Memory B cell (primary cell): Measurements from ENCODE around the gene SLC18A3.

Source experiments
- ATAC-seq: fragments of 150-1000 bp; cut with Tn5 transposase; 2 replicates; pipeline ENCODE4 v1.10.0; 2021; ENCODE audit warnings: low read depth, mild to moderate bottlenecking, moderate library complexity
- DNase-seq, 2 donors: peaks; one replicate each; pipeline ENCODE4 v3.0.0; 2022; ENCODE audit warnings: low spot score in 2 of 2
- H3K27ac Mint-ChIP-seq: one replicate; pipeline ENCODE4 v1.8.0; 2022; ENCODE audit warnings: mild to moderate bottlenecking, moderate library complexity, mixed read lengths
- H3K27me3 Mint-ChIP-seq: one replicate; pipeline ENCODE4 v1.8.0; 2022; ENCODE audit warnings: mixed read lengths
- H3K36me3 Mint-ChIP-seq: one replicate; pipeline ENCODE4 v1.8.0; 2022; ENCODE audit warnings: mild to moderate bottlenecking, mixed read lengths
- H3K4me1 Mint-ChIP-seq: one replicate; pipeline ENCODE4 v1.8.0; 2022; ENCODE audit warnings: mixed read lengths
- H3K4me3 Mint-ChIP-seq: one replicate; pipeline ENCODE4 v1.8.0; 2022; ENCODE audit warnings: mild to moderate bottlenecking, moderate library complexity, mixed read lengths
- H3K9me3 Mint-ChIP-seq: one replicate; pipeline ENCODE4 v1.8.0; 2022; ENCODE audit warnings: mixed read lengths

The SLC18A3 gene

DNA sequence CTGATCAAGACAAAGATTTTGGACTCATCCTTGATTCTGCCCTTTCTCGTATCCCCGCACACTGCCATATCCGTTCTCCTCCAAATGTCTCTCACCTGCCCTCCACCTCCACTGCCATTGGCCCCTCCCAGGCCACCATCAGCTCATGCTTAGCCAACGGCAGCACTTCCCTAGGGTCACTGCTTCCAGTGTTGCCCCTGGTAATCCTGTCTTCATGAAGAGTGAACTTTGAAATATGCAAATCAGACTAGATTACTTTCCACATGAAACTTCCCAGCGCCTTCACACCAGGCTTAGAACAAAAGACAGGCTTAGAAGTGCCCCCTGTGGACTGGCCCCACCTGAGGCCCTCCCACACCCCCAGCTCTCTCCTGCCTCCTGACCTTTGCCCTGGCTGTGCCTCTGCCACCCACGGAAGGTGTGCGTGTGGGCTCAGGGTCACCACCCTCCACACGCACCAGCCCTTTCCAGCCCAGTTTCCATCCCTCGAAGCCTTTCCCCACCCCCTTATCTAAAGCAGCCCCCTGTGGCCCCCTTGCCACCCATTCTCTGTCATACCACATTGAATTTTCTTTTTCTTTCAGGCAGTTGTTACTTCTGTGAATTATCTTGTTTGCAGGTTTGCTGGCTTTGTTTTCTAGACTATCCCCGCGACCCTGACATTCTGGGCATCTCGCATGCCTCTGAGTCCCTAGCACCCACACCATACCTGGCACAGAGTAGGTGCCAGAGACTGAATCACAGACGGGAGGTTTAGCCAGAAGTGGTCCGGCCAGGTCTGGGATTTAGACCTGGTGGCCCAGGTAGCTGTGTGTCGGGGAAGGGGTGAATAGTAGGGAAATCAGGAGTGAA, 42.5 kb downstream of the SLC18A3 start:
- Mint-ChIP-seq H3K36me3 (no peaks in the 10 kb centered on the region), H3K27me3 (peaks cover 22% of the 10 kb centered on the region)

DNA sequence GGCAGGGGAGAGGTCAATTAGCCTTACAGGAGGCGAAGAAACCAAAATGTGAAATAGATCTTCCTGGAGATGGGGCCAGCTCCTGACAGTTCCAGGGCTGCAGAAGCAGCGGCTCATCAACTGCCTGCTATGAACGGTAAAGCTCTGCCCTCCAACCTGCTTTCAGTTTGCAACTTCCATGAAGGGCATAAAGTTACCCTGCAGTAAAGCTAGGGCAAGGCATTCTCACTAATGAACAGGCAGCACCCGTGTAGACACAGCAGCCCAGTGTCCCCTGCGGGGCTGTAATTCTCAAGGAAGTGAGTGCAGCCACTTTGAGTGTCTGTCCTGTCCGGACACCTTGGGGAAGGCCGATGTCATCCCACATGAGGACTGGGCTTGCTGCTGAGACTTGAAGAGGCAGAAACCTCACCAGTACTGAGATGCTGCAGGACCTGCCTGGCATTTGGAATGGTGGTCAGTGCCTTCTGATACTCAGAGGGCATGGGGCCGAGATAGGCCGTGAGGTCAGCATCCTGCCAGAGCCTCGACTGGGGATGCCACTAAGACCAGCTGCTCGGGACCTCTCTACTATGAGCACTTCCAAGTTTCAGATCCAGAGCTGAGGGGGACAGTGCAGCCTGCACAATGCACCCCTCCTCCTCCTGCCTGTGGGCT, 43.3 kb downstream of the SLC18A3 start:
- no peak overlapping the region for H3K27ac Mint-ChIP-seq
- DNase-seq, result no peak
- ATAC-seq, result no peak
- no peaks in the 10 kb centered on the region for H3K9me3 Mint-ChIP-seq
- no peaks in the 10 kb centered on the region for H3K36me3 Mint-ChIP-seq
- peaks cover 14% of the 10 kb centered on the region for H3K4me1 Mint-ChIP-seq
- peaks cover 21% of the 10 kb centered on the region for H3K27me3 Mint-ChIP-seq
- no peak overlapping the region for H3K4me3 Mint-ChIP-seq

More for the DNA sequence above, 42.5 kb downstream of the SLC18A3 start:
- H3K9me3 Mint-ChIP-seq, result no peaks in the 10 kb centered on the region
- peaks cover 14% of the 10 kb centered on the region for H3K4me1 Mint-ChIP-seq
- H3K27ac Mint-ChIP-seq, result no peak overlapping the region
- ATAC-seq, result no peak
- no peak overlapping the region for H3K4me3 Mint-ChIP-seq
- DNase-seq, result no peak

DNA sequence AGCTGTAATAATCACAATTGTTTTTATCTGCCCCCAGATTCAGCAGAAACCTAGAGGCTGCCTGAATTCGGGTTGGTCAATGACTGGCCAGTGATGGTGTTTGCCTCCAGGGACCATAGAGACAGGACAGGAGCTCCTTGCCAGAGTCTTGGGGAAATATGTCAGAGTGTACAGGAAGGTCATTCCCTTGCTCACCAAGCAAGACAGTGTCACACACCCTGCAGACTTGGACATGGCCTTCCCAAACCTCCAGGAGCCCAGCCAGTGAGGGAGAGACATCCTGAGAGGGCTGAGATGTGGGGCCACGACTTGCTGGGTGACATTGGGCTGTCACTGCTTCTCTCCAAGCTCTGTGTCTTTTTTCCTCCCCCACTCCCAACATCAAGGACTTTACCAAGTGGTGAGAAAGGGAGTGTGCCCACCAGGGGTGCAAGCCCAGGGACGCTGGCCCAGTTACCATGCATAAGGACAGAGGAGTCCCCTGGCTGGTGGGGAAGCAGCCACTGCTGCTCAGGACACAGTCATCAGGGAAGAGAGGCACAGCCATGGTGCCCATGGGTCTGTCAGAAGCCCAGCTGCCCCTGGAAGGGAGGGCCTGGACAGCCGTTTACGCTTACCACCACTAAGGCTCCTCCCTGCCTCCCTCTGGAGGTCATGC, 44.1 kb downstream of the SLC18A3 start:
- H3K27ac Mint-ChIP-seq, result no peak overlapping the region
- DNase-seq, result no peak
- H3K36me3 Mint-ChIP-seq, result no peaks in the 10 kb centered on the region

DNA sequence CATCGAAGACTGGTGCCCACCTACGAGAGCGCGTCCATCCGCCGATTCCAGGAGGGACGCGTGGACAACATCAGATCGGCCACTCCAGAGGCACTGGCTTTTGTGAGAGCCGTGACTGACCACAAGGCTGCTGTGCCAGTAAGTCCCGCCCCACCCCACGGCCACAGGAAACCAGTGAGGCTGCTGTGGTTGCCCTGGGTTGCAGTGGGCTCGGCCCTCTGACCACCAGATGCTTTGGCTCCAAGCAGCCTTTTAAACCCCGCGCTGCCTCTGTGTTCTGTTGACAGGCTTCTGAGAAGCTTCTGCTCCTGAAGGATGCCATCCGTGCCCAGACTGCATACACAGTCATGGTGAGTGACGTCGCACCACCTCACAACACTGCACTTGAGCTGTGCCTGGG, 45.0 kb downstream of the SLC18A3 start:
- no peak for ATAC-seq
- no peak overlapping the region for H3K4me3 Mint-ChIP-seq
- H3K4me1 Mint-ChIP-seq, result peaks cover 5% of the 10 kb centered on the region
- peaks cover 9% of the 10 kb centered on the region for H3K9me3 Mint-ChIP-seq
- DNase-seq, result no peak
- peaks cover 19% of the 10 kb centered on the region for H3K27me3 Mint-ChIP-seq
- no peaks in the 10 kb centered on the region for H3K36me3 Mint-ChIP-seq
- H3K27ac Mint-ChIP-seq, result no peak overlapping the region

More for the DNA sequence above, 44.1 kb downstream of the SLC18A3 start:
- H3K27me3 Mint-ChIP-seq, result peaks cover 19% of the 10 kb centered on the region
- peaks cover 5% of the 10 kb centered on the region for H3K9me3 Mint-ChIP-seq
- peaks cover 11% of the 10 kb centered on the region for H3K4me1 Mint-ChIP-seq
- no peak for ATAC-seq
- H3K4me3 Mint-ChIP-seq, result no peak overlapping the region

DNA sequence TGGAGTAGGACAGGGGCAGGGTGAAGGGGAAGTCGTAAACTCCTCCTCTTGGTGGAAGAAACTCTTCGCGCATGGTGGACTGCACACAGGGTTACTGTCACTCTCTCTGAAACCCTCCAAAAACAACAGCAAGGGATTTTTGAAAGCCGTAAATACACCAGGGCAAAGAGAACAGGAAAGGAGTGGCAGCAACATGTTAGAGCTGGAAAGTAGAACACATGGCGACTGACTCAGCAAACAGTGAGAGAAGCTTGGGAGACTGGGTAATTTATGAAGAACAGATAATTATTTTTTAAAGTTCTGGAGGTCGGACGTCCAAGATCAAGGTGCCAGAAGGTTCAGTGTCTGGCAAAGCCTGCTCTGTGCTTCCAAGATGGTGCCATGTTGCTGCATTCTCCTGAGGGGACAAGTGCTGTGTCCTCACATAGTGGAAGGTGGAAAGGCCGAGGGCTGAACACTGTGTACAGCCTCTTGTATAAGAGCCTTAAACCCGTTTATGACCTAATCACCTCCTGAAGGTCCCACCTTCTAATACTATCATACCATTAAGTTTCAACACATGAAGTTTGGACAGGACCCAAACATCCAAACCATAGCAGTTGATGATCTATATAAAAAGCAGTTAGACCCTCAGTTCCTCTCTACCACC, 46.9 kb downstream of the SLC18A3 start:
- H3K27ac Mint-ChIP-seq, result no peak overlapping the region
- no peak for ATAC-seq
- no peaks in the 10 kb centered on the region for H3K4me1 Mint-ChIP-seq
- peaks cover 12% of the 10 kb centered on the region for H3K27me3 Mint-ChIP-seq
- H3K9me3 Mint-ChIP-seq, result peaks cover 10% of the 10 kb centered on the region
- no peak overlapping the region for H3K4me3 Mint-ChIP-seq
- H3K36me3 Mint-ChIP-seq, result no peaks in the 10 kb centered on the region
- no peak for DNase-seq

DNA sequence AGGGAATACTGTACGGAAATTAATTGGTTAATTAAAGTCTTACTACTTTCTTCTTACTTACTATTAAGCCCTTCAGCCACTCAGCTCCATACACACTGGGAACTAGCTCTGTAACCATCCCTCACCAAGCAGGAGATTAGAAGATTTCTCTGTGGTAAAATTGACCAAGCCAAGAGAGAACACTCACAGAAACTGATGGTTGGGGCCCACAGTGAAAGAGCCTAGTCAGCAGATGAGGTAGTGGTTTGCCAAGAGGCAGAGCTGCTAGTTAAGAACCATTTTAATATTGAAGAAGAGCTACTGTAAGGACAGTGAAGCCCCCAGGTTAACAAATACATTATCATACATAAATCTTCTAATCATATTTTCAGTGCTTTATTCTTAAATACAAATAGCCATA, 47.5 kb downstream of the SLC18A3 start:
- H3K27ac Mint-ChIP-seq, result no peak overlapping the region
- no peaks in the 10 kb centered on the region for H3K36me3 Mint-ChIP-seq
- ATAC-seq, result no peak
- H3K9me3 Mint-ChIP-seq, result peaks cover 10% of the 10 kb centered on the region
- no peak overlapping the region for H3K4me3 Mint-ChIP-seq
- no peak for DNase-seq
- no peaks in the 10 kb centered on the region for H3K4me1 Mint-ChIP-seq
- peaks cover 8% of the 10 kb centered on the region for H3K27me3 Mint-ChIP-seq

DNA sequence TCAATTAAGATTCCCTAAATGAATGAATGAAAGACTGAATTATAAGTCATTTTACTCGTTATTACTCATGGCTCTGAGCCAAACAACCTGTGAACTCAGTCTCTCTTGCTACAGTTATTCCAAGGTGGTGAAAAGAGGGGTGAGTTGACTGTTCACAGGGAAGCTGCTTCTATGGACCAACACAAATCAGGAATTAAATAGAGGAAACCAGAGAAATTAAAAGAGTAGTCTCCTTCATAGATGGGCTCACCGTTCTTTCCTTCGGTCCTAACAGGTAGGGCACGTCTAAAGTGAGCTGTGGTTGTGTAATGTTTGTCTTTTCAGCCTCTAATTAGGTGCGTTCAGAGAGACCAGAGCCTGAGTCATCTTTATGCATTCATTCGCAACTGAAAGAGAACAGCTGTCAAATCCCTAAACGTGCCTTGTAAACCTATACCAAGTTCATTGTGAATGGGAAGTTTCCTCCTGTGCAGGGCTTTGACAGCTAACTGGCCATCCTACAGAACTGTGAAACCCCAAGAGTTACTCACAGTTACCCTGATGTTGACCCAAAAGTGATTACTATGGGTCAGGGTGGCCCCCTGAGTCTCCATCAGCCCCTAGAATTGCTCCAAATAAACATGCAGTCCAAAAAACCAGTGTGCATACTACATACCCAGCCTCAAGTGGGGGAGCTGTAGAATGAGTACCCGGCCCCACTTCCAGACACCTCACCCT, 51.2 kb downstream of the SLC18A3 start:
- ATAC-seq (no peak), DNase-seq (no peak)
- Mint-ChIP-seq H3K9me3 (peaks cover 10% of the 10 kb centered on the region), H3K27ac (no peak overlapping the region), H3K36me3 (no peaks in the 10 kb centered on the region), H3K4me1 (no peaks in the 10 kb centered on the region), H3K27me3 (peaks cover 10% of the 10 kb centered on the region), H3K4me3 (no peak overlapping the region)
